HG02870 (cell line): ENCODE data around the gene SLC22A1.
"Not testable (repeated sequence)": the region's sequence is repeated elsewhere in the genome, so short reads cannot be mapped to it uniquely, and the experiment has no call there.

Source experiments
- ATAC-seq: cut with Tn5 transposase; IDR thresholded peaks from one replicate; pipeline ENCODE4 v1.9.1; 2021; ENCODE audit warnings: mild to moderate bottlenecking, moderate library complexity; ENCODE audit not compliant: unreplicated experiment

The SLC22A1 gene

DNA sequence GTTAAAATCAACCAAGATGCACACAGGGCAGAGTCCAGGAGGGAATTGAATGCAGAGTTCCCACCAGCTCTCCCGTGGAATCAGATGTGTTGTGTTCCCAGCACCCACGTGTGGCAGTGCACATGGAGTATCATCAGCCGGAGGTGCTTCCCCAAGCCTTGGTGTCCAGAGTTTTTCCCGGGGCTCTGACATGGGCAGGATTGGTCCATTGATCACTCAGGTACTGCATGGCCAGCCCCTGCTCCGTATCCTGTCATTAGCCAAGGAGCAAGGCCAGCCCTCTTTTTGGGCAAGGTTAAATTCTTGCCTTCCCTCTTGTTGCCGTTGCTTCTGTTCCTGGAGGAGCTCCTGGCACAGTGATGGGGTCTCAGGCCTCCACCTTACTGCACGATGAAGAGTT, 28.6 kb upstream of the SLC22A1 start:
- no peak for ATAC-seq

DNA sequence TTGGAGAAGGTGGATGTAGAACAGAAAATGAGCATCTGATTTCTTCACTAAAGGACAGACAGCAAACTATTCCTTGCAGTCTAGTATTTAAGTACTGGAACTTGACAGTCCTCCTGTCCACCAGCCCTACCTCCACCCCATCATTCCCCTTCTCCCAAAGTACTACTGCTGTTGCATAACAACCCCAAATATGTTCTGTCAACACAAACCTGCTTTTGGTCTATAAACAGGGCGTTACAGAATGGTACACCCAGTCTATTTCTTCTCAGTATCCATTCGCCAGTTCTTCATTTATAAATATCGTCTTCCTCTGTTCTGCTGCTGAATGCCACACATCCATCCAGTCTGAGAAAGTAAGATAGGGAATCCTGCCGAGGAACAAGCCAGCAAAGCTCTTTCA, 27.7 kb upstream of the SLC22A1 start:
- ATAC-seq = no peak

DNA sequence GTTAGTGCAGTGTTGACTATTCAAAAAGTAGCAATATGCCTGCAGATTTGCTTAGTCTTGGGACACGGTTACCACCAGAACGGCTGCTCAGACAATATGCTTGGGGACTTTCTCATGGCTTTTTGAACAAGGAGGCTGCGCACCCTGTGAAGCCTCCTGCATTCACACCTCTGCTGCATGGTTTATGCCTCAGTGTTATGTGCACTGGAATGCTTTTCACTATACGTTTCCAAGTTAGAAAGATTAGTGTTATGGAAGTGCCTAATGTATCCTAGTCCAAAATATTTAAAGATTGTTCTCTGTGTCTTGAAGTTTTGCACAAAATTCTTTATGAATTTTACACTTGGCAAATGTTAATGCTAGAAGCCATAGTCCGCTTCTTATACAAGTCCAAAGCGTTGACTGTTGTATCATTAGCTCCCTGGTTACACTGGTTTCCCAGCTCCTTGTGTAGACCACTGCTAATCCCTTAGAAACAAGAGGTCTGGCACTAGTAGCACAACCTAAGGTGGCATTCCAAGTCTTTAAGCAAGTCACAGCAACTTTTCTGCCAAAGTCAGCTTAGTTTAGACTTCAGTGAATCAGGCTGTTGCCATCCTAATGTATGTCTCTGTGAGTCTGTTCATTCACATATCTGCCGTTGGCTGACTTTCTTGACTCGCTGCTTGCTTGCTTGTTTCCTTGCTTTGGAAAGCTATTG, 26.3 kb upstream of the SLC22A1 start:
- ATAC-seq = no peak

DNA sequence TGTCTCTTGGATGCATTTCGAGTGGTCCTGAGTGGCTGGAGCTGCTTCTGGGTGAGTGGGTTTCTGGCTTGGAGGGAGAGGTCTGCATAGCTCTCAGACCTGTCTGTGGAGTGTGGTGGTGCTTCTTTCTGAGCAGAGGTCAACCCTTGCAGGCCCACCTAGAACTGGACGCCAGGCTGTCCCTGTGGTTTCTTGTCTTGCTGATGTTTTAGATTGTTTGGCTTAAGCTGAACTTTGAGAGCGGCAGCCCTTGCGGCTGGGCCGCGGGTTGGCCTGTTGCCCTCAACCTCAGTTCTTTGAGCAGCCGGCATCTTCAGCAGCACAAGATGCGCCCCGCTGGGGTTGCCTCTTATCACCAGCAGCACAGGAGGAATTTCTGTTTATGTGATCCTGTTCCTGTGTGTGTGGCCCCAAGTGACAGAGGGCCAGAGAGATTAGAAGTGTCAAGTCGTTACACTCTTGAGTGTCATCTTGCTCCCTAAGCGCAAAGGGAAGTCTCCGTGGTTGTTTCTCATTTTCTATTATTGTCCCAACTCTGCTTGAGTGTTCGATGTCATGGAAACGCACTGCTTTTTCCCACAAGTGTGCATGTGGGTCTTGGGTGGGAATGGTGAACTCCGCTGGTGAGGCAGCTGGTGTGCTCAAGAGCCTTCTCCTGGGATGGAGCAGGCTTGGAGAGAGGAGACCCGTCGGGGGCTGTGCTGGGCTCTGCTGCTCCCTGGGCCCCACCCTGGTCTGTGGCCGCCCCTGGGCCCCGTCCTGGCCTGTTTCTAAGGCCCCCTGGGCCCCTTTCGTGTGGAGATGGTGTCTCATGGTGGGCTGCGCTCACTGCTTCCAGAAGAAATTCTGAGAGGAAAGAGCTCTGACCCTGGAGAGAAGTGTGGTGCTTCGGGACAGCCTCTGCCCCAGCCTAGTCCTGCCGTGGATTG, 20.1 kb upstream of the SLC22A1 start:
- no peak for ATAC-seq

DNA sequence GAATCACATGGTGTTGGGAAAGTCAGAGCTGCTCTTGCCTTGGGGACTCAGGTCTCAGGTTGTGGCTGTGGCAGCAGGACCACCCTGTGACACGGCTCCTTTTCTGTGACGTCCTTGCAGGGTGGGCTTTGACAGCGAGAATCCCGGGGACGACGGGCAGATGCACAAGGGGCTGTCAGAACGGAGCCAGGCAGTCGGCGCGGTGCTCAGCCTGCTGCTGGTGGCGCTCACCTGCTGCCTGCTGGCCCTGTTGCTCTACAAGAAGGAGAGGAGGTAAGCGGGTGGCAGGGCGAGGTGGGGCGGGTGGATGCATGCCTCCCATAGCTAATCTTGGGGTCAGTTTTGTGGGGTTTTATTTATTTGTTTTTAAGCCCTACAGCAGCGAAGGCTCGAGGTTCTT, 19.2 kb upstream of the SLC22A1 start:
- ATAC-seq = no peak

DNA sequence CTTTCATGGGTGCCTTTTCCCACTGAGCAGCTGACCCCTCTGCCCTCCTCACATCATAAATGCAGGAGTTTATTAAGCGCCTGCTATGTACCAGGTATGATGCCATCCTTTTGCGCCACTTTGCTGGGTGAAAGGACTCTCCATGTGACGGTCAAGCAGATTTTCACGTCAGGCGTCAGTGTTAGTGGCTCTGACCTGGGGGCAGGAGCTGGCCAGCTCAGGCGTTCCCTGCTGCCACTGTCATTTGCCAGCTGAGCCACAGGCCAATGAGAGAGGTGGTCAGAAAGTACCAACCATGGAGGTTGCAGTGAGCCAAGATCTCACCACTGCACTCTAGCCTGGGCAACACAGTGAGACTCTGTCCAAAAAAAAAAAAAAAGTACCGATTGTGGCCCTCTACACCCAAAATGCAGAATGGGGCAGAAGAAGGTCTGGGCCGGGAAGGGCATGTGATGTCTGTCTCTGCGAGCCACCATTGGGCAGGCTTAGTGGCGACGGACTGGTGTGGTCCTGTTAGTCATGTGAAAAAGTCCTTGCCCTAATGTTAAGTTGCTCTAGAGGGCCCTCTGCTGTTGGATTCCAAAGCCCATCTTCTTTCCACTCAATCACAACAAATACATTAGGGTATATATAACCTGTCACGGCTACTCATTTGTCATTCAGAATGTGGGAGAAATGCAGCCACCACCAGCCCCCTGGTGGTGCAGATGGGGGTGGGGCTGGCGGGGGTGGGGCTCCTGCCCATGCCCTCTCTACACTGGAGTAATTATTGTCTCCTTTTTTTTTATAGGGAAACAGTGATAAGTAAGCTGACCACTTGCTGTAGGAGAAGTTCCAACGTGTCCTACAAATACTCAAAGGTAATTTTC, 18.4 kb upstream of the SLC22A1 start:
- ATAC-seq = no peak

DNA sequence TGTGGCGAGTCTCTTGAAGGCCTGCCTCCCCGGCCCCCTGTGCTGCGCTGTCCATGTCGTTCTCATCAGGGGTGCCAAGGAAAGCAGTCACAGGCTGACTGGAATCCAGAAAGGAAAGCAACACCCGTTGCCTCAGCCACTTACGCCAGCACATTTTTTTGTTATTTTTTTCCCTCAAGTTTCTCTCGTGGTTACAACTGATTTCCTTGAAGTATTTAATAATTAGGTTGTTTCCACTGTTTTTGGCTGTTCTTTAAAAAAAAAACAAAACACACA, 17.9 kb upstream of the SLC22A1 start:
- ATAC-seq = no peak

DNA sequence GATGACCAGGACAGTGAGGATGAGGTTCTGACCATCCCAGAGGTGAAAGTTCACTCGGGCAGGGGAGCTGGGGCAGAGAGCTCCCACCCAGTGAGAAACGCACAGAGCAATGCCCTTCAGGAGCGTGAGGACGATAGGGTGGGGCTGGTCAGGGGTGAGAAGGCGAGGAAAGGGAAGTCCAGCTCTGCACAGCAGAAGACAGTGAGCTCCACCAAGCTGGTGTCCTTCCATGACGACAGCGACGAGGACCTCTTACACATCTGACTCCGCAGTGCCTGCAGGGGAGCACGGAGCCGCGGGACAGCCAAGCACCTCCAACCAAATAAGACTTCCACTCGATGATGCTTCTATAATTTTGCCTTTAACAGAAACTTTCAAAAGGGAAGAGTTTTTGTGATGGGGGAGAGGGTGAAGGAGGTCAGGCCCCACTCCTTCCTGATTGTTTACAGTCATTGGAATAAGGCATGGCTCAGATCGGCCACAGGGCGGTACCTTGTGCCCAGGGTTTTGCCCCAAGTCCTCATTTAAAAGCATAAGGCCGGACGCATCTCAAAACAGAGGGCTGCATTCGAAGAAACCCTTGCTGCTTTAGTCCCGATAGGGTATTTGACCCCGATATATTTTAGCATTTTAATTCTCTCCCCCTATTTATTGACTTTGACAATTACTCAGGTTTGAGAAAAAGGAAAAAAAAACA, 16.6 kb upstream of the SLC22A1 start:
- no peak for ATAC-seq

DNA sequence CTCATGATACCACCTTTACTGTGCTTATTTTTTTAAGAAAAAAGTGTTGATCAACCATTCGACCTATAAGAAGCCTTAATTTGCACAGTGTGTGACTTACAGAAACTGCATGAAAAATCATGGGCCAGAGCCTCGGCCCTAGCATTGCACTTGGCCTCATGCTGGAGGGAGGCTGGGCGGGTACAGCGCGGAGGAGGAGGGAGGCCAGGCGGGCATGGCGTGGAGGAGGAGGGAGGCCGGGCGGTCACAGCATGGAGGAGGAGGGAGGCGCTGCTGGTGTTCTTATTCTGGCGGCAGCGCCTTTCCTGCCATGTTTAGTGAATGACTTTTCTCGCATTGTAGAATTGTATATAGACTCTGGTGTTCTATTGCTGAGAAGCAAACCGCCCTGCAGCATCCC, 15.6 kb upstream of the SLC22A1 start:
- no peak for ATAC-seq

DNA sequence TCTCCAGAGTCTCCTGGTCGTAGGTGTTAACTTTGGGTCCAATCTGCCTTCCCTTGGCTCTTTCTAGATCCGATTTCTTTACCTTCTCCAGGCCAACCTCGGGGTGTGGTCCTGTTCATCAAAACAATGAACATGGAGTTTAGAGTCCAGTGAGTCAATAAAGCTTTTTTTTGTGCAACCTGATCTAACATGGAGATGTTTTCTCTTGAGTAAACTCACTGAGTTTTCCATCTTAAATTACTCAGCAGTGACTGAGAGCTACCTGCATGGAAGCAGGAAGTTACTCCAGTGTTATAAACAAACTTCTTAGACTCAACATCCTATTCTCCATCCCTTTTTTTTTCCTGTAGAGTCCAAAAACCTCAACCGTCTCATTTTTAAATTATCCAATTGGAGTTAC, 14.9 kb upstream of the SLC22A1 start:
- ATAC-seq = no peak

DNA sequence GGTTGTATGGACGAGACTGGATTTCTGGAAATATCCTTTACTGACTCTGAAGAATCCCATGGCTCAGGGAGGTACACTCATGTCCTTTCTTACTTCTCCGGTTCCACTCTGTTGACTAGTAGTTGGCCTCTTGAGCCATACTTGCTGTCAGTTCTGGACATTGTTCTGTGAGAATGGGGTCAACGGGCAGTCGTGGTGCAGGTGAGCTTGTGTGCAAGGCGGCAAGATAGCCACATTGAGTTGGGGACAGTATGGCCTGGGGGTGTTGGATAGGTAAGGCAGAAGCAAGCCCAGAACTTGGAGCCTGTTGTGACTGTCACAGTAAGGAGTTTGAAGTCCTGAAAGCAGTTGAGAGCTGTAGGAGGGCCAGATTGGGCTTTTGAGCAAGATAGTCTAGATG, 13.5 kb upstream of the SLC22A1 start:
- no peak for ATAC-seq

DNA sequence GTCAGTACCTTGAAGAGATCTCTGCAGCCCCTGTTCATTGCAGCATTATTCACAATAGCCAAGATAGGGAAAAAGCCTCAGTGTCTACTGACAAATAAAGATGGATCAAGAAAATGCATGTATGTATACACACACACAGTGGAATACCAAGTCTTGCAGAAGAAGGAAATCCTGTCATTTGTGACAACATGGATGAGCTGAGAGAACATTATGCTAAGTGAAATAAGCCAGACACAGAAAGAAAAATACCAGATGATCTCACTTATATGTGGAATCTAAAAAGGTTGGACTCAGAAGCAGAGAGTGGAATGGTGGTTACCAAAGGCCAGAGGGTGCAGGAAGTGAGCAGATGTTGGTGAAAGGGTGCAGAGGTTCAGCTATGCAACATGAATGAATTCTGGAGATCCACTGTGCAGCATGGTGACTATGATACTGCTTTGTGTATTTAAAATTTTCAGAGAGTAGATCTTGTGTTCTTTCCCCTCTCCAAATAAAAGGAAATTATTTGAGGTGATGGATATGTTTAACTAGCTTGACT, 11.0 kb upstream of the SLC22A1 start:
- ATAC-seq = no peak

DNA sequence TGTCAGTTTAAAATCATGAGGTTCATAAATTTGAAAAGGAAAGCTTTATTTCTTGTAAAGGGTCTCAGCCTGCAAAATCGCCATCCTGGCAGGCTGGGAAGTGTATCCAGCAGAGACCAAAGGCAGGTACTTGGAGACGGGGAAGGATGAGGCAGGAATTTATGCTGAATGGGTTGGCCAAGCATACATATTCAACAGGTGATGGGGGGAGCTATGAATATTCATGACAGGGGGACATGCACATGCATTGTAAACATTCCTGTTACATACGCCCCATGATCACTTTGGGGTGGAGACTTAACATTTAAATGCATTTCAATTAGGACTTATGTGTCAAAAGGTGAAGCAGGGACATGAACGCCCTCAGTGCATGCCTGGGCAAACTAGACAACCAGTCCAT, 9.8 kb upstream of the SLC22A1 start:
- no peak for ATAC-seq

DNA sequence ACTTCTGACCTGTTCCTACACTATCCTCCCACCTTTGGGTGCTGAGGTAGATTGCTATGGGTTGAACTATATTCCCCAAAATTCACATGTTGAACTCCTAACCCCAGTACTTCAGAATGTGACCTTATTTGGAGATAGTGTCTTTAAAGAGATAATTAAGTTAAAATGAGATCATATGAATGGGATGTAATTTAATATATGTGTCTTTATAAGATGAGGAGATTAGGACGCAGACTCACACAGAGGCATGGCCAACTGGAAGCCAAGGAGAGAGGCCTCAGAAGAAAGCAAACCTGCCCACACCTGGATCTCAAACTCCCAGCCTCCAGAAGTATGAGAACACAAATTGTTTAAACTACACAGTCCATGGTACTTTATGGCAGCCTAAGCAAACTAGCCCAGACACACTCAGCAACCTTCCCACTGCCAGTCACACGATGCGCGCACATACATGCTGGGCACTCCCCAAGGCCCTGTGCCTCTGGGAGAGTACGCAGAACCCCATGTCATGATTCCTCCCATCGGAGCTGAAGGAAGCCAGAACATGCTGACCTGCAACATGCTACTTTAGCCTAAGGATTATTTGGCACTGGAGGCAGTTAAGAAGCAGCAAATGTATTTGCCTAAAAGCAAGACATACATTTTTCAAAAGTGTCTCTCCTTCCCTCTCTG, 8.9 kb upstream of the SLC22A1 start:
- no peak for ATAC-seq

DNA sequence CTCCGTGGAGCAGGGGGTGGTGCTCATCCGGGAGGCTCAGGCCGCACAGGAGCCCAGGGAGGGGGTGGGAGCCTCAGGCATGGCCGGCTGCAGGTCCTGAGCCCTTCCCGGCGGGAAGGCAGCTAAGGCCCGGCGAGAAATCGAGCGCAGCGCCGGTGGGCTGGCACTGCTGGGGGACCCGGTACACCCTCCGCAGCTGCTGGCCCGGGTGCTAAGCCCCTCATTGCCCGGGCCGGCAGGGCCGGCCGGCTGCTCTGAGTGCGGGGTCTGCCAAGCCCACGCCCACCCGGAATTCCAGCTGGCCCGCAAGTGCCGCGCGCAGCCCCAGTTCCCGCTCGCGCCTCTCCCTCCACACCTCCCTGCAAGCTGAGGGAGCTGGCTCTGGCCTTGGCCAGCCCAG, 7.1 kb upstream of the SLC22A1 start:
- ATAC-seq = not testable (repeated sequence)

DNA sequence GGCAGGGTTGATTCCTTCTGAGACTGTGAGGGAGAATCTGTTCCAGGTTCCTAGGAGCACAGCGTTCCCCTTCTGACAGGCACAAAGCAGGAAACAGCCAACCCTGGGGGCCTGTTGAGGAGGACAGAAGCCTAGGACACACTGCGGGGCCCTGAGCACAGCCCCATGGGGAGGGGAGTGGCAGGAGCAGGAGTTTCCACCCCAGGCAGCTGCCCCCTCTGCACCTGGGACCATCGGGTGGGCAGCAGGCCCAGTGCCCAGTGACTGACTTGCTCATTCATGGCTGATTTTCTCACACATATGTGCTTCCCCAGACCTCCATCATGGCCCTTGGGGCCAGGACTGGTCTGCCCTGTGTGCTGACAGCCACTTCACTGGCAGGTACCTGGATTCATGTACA, 6.2 kb upstream of the SLC22A1 start:
- ATAC-seq = no peak

DNA sequence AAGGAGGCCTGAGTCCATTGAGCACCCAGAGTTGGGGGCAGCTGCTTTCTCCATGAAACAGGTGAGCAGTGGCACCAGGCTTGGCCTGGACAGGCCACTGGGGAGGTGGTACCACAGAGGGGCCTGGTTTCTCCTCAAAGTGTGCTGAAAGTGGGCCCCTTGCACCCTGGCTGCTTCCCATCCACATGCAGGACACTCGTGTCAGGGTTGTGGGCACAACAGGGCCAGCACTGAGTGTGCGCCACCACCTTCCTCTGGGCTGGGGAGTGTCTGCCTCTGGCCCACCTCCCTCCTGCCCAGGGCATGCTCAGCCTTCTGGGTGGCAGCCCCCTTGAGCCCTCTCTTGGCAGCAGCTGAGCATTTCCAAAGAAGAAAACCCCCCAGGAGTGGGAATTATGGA, 5.2 kb upstream of the SLC22A1 start:
- ATAC-seq = no peak

DNA sequence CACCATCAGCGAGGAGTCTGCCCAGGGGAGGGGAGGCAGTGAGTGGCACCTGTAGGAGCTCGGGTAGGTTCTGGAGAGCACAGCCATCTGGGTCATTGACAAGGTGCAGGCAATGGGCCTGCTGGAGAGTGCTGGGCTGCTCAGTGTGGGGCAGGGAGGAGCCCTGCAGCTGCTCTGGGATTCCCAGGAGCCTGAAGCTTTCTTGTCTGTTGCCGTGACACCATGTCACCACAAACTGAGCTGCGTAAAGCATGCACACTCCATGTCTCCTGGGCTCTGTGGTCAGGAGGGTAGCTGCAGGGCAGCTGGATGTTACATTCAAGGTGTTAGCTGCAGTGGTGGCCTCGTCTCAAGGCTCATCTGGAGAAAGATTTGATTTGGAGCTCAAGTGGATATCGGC, 4.5 kb upstream of the SLC22A1 start:
- ATAC-seq = no peak

DNA sequence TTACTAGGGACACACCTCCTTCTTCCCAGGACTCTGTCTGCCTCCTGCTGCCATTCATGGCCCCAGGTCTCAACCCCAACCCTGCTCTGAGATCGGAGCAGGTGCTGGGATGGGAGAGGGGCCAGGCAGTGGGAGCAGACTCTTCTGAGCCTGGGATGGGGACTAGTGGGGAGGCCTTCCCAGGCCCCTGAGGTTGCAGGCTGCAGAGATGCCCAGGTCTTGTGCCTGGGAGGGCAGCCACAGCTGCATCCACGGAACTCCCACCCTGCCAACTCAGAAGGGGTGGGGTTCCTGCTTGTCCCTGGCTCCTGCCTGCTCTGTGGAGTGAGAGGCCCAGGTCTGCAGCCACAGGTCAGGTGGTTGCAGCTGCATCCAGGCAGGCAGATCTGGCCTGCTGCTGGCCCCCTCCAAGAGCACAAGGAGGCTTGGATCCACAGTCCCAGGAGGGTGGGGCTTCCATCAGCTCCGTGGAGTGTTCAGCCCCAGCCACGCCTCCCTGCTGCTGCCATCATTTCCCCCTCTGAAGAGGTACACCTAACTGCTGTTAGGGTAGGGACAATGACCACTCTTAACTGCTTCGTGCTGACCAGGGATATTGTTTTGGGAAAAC, 2.9 kb upstream of the SLC22A1 start:
- no peak for ATAC-seq

DNA sequence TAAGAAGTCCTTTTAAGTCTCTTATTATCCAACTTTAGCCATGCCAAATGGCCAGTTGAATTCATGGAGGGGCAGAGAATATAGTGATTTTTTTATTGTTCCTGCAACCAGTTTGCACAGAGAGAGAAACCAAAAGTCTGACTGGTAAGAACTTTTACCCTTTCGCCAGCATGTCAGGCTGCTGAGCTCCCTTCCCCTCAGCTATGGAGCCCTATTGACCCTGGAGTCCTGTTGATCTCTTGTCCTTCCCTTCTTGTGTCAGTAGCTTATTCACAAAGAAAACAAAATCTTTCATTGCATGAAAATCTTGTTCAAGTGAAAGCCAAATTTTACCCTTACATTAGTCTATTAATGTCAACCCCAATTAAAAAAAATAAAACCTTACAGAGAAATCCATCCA, 1.5 kb upstream of the SLC22A1 start:
- ATAC-seq = no peak
